GM18867 (cell line): Measurements from ENCODE around the gene SLC35B2.

ENCODE experiments used
- ATAC-seq: cut with Tn5 transposase; IDR thresholded peaks from one replicate; pipeline ENCODE4 v1.9.1; 2021; ENCODE audit warnings: mild to moderate bottlenecking, moderate library complexity; ENCODE audit not compliant: unreplicated experiment

The SLC35B2 gene

DNA sequence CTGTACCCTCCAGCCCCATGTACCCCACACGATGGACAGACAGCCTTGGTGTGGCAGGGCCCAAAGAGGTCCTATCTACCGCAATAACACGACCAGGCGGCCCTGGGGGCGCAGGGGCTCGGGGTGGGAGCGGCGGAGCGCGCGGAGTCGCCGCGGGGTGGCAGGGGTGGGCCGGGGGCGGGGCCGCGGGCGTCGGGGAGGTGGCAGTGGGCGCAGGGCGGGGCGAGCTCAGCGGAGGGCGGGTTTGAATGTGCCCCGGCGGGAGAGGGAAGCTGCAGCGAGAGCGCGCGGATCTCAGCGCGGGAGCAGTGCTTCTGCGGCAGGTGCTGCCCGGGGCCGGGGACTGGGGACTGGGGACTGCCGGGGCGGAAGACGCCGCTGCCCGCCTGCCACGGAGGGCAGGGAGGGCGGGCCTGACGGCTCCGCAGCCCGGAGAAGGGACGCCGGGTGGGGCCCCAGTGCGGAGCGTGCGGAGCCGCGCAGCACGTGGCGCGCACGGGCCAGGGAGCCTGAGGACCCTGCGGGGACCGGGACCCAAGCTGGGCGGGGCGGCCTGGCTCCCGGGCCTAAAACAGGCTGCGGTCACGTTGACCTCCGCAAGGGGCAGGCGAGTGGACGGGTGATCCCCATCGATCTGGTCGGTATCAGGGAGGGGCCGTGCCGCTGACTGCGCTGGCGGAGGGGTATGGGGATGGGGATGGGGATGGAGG, 33.9 kb downstream of the SLC35B2 start, which contains the start of gene SLC29A1:
Gene SLC29A1 (plus strand): TSS at position 277 of the 710 bp plus-strand sequence. CDS start 3,719 bp downstream, outside the sequence.
- peak; percentile 55 for ATAC-seq

DNA sequence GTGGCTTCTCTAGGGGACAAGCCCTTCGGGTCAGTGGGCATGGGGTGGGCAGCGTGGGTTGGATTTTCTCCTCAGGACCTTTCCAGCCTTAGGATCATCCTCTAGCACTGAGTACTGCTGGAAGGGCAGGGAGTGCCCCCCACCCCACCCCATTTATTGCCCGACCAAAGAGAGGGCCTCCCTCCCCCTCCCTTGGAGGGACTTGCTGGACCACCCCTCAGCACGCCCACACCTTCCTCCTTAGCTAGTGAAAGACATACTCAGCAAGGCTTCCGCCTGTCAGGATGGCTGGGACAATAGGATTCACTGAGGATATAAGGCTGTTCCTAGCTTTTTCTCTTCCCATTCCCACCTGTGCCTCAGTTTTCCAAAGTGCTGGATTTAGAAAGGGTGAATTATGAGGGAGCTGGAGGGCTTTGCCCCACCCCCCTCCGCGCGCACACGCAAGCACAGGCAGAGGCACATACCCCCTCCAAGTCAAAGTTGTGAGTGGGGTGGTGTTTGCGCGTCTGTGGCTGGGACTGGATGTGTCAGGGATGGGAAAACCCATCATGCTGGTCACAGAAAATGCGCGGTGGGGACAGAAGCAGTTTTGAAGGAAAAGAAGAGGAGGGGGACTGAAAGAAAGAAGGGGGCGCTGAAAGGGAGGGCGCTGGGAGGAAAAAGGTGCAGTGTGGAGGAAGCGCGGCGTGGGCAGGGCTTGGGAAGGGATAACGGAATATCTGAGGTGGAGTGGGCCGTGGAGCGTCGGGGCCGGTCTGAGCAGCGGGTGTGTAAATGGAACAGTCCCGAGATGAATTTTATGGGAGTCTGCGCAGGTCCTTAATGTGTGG, 34.6 kb downstream of the SLC35B2 start:
- no peak for ATAC-seq

- no peak for ATAC-seq
These were observed 35.4 kb downstream of the SLC35B2 start for GRCh38 chr6:44221961-44222335.

- peak; percentile 46 for ATAC-seq
These were observed 35.9 kb downstream of the SLC35B2 start for GRCh38 chr6:44221291-44221960.

DNA sequence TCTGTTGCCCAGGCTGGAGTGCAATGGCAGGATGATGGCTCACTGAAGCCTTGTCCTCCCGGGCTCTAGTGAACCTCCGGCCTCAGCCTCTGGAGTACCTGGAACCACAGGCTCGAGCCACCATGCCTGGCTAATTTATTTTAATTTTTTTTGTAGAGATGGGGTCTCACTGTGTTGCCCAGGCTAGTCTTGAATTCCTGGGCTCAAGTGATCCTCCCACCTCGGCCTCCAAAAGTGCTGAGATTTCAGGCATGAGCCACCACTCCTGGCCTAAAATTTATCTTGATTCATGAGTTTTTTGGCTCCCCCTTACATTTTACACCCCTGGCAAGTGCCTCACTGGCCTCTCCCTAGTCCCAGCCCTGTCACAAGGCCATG, 36.4 kb downstream of the SLC35B2 start:
- no peak for ATAC-seq

DNA sequence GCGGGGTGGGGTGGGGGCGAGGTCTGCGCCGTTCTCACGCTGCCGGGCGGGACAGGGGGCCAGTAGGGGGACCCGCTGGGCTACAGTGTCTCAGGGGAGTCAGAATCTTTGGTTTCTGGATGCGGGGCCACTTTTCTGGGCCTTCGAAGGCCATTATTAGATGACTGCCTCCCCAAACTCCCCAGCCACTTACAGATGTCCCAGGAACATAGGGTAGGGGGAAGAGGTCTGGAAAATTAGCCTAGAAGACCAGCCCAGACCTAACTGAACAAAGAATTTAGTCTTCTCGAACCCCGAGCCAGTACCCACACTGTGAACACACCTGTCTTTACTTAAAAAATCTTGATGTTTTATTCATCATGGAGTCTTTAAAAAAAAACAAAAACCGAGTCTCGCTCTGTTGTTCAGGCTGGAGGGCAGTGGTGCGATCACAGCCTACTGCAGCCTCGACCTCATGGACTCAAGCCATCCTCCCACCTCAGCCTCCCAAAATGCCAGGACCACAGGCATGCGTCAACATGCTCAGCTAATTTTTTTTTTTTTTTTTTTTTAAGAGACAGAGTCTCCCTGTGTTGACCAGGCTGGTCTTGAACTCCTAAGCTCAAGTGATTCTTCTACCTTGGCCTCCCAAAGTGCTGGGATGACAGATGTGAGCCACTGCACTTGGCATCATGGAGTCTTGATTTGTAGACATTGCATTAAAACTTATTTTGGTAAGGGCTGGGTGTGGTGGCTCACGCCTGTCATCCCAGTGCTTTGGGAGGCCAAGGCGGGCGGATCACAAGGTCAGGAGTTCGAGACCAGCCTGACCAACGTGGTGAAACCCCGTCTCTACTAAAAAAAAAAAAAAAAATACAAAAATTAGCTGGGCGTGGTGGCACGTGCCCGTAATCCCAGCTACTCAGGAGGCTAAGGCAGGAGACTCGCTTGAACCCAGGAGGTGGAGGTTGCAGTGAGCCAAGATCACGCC, 37.2 kb downstream of the SLC35B2 start:
- no peak for ATAC-seq

DNA sequence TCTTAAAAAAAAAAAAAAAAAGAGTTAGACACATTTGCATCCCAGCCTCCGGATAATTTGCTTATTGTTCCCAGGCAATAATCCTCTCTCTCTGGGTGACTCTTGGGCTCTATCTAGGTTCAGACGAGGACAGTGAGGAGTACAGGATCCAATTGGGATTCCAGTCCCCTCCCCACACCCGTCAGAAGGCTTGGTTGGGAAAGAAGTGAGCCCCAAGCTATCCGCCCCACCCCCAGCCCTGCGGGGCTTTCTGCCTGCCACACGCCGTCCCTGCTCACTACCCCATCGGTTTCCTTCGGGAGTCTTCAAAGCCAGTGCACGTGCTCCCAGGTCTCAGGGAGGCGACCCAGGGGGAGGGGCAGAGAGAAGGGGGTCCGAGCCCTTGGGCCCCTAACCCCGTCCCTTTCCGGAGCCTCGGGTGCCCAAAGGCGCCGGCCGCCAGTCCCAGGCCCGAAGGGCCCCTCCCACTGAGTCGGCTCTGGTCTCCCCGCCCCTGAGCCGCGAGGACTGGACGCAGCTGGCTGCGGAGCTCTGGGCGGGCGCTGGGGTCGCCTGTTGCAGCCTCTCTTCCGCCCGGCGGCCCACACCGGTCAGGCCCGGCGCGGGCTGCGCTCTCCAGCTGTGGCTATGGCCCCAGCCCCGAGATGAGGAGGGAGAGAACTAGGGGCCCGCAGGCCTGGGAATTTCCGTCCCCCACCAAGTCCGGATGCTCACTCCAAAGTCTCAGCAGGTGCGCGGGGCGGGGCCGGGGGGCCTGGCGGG, 38.1 kb downstream of the SLC35B2 start:
- ATAC-seq = peak; percentile 48

DNA sequence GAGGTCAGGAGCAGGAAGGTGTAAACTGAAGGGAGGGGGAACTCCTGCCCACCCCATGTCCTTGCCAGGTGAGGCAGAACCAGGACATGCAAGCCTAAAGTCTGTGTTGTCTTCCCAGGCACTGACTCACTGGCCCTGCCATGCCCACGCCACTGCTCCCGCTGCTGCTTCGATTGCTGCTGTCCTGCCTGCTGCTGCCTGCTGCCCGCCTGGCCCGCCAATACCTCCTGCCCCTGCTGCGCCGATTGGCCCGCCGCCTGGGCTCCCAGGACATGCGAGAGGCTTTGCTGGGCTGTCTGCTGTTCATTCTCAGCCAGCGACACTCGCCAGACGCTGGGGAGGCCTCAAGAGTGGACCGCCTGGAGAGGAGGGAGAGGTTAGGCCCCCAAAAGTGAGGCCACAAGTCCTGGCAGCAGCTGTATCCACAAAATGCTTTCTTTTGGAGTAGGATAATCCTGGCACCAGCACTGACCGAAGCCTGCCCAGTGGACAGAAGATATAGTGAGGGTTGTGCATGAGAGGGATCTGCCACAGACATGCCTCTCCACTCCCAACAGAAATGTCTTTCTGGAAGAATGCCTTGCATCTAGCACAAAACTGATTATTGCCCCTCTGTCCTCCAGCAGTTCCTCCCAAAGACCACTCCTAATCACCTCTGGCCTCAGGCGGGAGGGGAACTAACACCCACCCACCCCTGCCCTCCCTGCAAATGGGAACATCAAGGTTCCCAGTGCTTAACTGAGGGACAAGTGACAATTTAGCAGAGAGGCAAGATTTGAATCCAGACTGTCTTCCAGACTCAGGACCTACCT, 39.8 kb downstream of the SLC35B2 start:
- ATAC-seq = no peak

DNA sequence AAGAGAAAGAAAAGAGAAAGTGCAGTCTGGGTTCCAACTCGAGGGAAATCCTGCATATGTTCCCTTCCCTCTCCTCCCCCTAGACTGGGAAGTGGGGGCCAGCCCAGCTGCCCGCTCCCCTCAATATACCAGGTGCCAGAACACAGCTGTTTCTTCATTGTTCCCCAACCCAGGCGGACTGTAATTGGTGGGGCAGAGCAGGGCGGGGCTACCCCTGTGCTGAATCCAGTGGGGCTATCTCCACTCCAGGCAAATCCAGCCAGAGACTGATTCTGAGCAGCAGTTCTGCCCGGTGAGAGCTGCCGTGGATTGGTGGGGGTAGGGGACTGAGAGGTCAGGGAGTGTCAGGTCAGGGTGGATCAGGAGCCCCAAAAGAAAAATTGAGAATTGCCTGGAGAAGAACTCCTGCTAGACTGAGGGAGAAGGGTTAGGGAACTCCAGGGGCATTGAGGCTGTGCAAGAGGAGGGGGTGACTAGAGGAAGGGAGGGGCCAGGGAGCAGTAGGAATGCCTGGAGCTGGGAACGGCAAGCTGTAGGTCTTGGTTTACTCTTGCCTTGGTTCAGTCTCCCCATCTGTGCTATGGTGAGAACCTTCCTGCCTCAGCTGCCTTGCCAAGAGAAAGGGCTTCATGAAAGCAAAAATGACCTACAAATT, 40.5 kb downstream of the SLC35B2 start, which contains the start of gene MYMX:
Gene MYMX (plus strand): TSS at position 250 of the 655 bp plus-strand sequence. CDS start 546 bp downstream, outside the sequence.
- no peak for ATAC-seq

- no peak for ATAC-seq
These were observed 43.0 kb downstream of the SLC35B2 start for GRCh38 chr6:44214307-44214706.

DNA sequence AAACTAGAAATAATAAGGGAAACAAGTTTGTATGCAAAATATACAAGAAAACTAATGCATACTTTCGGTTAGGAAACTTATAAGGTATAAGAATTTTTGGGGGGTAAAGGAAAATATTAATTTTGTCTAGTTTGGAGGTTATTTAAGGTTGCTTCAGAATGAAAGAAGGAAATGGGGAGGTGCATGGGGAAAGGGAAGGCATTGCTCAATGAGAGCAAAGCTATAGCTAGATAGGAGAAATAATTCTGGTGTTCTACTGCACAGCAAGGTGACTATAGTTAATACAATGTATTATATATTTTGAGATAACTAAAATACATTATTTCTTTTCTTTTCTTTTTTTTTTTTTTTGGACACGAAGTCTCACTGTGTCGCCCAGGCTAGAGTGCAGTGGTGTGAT, 46.0 kb downstream of the SLC35B2 start:
- no peak for ATAC-seq

DNA sequence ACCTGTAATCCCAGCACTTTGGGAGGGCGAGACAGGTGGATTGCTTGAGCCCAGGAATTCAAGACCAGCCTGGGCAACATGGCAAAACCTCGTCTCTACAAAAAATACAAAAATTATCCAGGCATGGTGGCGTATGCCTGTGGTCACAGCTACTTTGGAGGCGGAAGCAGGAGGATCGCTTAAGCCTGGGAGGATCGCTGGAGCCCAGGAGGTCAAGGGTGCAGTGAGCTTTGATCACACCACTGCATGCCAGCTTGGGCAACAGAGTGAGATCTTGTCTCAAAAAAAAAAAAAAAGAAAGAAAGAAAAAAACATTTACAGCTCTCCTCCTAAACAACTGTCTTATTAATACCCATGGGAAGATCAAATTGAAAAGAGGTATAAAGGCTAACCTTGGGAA, 49.4 kb downstream of the SLC35B2 start:
- ATAC-seq = no peak
